Adipocyte (in vitro differentiated cells): ENCODE results near the gene CCNJ.

Experiments used
- DNase-seq: peaks from one replicate; pipeline ENCODE4 v3.0.0-alpha.2; 2015; ENCODE audit warnings: low read depth
- H3K27me3 ChIP-seq: replicated peaks from 2 replicates; pipeline ENCODE4 v1.7.0; 2013; ENCODE audit warnings: mild to moderate bottlenecking, low read length, moderate library complexity; ENCODE audit not compliant: control insufficient read depth, insufficient read depth
- H3K36me3 ChIP-seq: 2 replicates; pipeline ENCODE4 v1.7.0; 2013; ENCODE audit warnings: low read length, mild to moderate bottlenecking, moderate library complexity; ENCODE audit not compliant: control insufficient read depth, insufficient read depth, severe bottlenecking
- H3K4me1 ChIP-seq: 2 replicates; pipeline ENCODE4 v1.7.0; 2013; ENCODE audit warnings: mild to moderate bottlenecking, low read length, moderate library complexity; ENCODE audit not compliant: control insufficient read depth, insufficient read depth
- H3K4me3 ChIP-seq: 2 replicates; pipeline ENCODE4 v1.7.0; 2013; ENCODE audit warnings: mild to moderate bottlenecking, low read length, moderate library complexity
- H3K9ac ChIP-seq: 2 replicates; pipeline ENCODE4 v1.7.0; 2013; ENCODE audit warnings: mild to moderate bottlenecking, low read length, moderate library complexity
- H3K9me3 ChIP-seq: 2 replicates; pipeline ENCODE4 v1.7.0; 2013; ENCODE audit warnings: mild to moderate bottlenecking, low read length, moderate library complexity; ENCODE audit not compliant: control insufficient read depth

CCNJ gene

GRCh38 chr10:96072674-96073073 is 29.3 kb downstream of the CCNJ start:
- DNase-seq, result no peak
- Histone ChIP-seq H3K36me3 (peaks cover 6% of the 10 kb centered on the region), H3K4me3 (no peak overlapping the region), H3K9ac (no peak overlapping the region), H3K4me1 (peaks cover 6% of the 10 kb centered on the region), H3K27me3 (no peaks in the 10 kb centered on the region), H3K9me3 (no peaks in the 10 kb centered on the region)

DNA sequence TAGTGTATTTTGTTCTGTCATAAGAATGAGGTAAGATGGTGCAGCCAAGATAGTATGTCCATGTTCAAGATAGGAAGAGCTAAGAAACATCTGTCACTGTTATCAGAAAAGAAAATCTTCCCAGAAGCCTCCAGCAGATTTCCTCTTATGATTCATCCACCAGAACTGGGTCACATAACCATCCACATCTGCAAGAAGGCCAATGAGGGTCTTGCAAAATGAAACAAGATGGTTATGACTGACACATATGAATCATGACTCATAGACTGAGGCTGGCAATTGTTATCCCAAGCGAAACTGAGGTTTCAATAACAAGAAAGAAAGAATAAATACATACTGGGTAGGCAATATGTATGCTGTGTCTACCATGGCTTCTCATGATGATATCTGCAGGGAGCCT is 30.3 kb downstream of the CCNJ start:
- Histone ChIP-seq H3K9me3 (no peaks in the 10 kb centered on the region), H3K4me3 (no peak overlapping the region), H3K27me3 (no peaks in the 10 kb centered on the region), H3K9ac (no peak overlapping the region), H3K4me1 (peaks cover 6% of the 10 kb centered on the region), H3K36me3 (peaks cover 6% of the 10 kb centered on the region)
- peak; percentile 52 for DNase-seq

GRCh38 chr10:96074776-96075175 is 31.4 kb downstream of the CCNJ start:
- Histone ChIP-seq H3K9me3 (no peaks in the 10 kb centered on the region), H3K27me3 (no peaks in the 10 kb centered on the region), H3K9ac (no peak overlapping the region), H3K36me3 (peaks cover 6% of the 10 kb centered on the region), H3K4me3 (no peak overlapping the region), H3K4me1 (peaks cover 6% of the 10 kb centered on the region)
- DNase-seq, result no peak

GRCh38 chr10:96075977-96076376 is 32.6 kb downstream of the CCNJ start:
- H3K4me1 ChIP-seq, result peaks cover 6% of the 10 kb centered on the region
- H3K36me3 ChIP-seq, result peaks cover 10% of the 10 kb centered on the region
- no peak overlapping the region for H3K4me3 ChIP-seq
- DNase-seq, result no peak
- H3K27me3 ChIP-seq, result no peaks in the 10 kb centered on the region
- H3K9ac ChIP-seq, result no peak overlapping the region
- no peaks in the 10 kb centered on the region for H3K9me3 ChIP-seq

DNA sequence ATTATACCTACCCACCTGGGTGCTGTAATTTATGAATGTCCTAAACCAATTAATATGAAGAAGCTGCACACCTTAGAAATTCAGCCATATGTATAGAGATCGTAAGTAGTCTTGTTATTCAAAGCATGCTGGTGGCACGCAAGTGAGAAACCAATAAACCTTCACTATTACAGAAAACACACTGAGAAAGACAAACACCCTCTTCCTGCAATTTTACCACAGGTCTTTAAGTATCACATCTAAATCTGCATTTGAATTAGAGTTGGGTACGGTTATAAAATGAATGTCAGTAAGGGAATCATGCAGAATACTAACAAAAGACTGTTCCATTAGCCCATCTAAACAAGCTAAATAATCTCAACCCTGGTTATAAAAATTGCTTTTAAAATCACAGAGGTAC is 33.8 kb downstream of the CCNJ start:
- H3K4me1 ChIP-seq, result peaks cover 6% of the 10 kb centered on the region
- H3K27me3 ChIP-seq, result no peaks in the 10 kb centered on the region
- H3K9ac ChIP-seq, result no peak overlapping the region
- H3K4me3 ChIP-seq, result no peak overlapping the region
- no peak for DNase-seq
- H3K36me3 ChIP-seq, result peaks cover 10% of the 10 kb centered on the region
- no peaks in the 10 kb centered on the region for H3K9me3 ChIP-seq

- peaks cover 4% of the 10 kb centered on the region for H3K36me3 ChIP-seq
- H3K9ac ChIP-seq, result no peak overlapping the region
These were observed 38.8 kb downstream of the CCNJ start for GRCh38 chr10:96082153-96082552.

GRCh38 chr10:96082748-96083147 is 39.4 kb downstream of the CCNJ start:
- peaks cover 4% of the 10 kb centered on the region for H3K36me3 ChIP-seq
- H3K9ac ChIP-seq, result no peak overlapping the region
- H3K27me3 ChIP-seq, result no peaks in the 10 kb centered on the region
- no peak overlapping the region for H3K4me3 ChIP-seq
- no peaks in the 10 kb centered on the region for H3K4me1 ChIP-seq
- H3K9me3 ChIP-seq, result no peaks in the 10 kb centered on the region
- no peak for DNase-seq

More at GRCh38 chr10:96082153-96082552, 38.8 kb downstream of the CCNJ start:
- no peaks in the 10 kb centered on the region for H3K27me3 ChIP-seq
- DNase-seq, result no peak
- H3K9me3 ChIP-seq, result no peaks in the 10 kb centered on the region
- H3K4me3 ChIP-seq, result no peak overlapping the region
- H3K4me1 ChIP-seq, result no peaks in the 10 kb centered on the region

GRCh38 chr10:96089116-96089515 is 45.7 kb downstream of the CCNJ start:
- Histone ChIP-seq H3K9me3 (peaks cover 2% of the 10 kb centered on the region), H3K9ac (peak overlapping the region; percentile 96), H3K4me3 (peak overlapping the region; percentile 98), H3K36me3 (no peaks in the 10 kb centered on the region), H3K27me3 (peaks cover 22% of the 10 kb centered on the region), H3K4me1 (peaks cover 4% of the 10 kb centered on the region)
- DNase-seq, result peak; percentile 1

DNA sequence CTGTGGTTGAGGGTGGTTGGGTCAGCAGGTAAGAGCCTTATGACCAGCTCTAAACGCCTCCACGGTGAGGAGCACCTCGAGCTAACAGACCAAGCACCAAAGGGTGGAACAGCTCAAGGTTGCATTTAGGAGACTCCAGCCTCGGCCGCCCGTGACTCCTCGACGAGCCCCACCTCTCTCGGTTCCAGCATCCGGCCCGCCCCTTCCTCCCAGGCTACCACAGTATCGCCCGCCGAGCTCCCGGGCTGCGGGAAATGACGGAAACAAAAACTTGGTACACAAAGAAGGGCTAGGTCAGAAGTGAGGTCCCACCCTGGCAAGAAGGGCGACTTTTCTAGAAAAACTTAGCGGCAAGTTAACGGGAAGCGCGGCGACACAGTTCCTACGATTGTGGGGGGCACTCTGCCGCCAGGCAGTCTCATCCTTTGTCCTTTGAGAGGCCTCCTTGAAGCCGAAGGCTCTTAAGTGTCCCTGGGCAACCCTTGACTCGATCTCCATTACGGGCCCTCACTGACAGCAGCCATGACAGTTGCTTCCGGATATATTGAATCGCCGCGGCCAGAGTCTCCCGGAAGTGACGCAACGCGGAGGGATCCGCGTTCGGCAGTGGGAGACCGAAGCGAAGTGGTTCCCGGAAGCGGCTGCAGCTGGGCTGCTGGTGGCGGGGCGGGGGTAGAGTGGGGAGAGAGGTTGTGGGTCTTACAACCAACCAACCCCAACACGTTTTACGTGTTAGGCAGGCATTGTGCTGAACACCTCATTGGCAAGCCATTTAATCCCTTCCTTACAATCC is 46.5 kb downstream of the CCNJ start:
- peak overlapping the region; percentile 98 for H3K4me3 ChIP-seq
- peak overlapping the region; percentile 96 for H3K9ac ChIP-seq
- H3K4me1 ChIP-seq, result peaks cover 4% of the 10 kb centered on the region
- DNase-seq, result peak; percentile 97
- peaks cover 27% of the 10 kb centered on the region for H3K27me3 ChIP-seq
- H3K36me3 ChIP-seq, result no peaks in the 10 kb centered on the region
- H3K9me3 ChIP-seq, result peaks cover 2% of the 10 kb centered on the region

GRCh38 chr10:96090463-96090800 is 47.0 kb downstream of the CCNJ start:
- Histone ChIP-seq H3K4me3 (peak overlapping the region; percentile 98), H3K9me3 (peaks cover 2% of the 10 kb centered on the region), H3K9ac (peak overlapping the region; percentile 96), H3K27me3 (peaks cover 31% of the 10 kb centered on the region), H3K36me3 (no peaks in the 10 kb centered on the region), H3K4me1 (peaks cover 4% of the 10 kb centered on the region)
- no peak for DNase-seq

- no peaks in the 10 kb centered on the region for H3K36me3 ChIP-seq
- peaks cover 4% of the 10 kb centered on the region for H3K4me1 ChIP-seq
- peaks cover 51% of the 10 kb centered on the region for H3K27me3 ChIP-seq
- H3K9me3 ChIP-seq, result peaks cover 2% of the 10 kb centered on the region
- H3K9ac ChIP-seq, result no peak overlapping the region
- DNase-seq, result no peak
- no peak overlapping the region for H3K4me3 ChIP-seq
These were observed 49.8 kb downstream of the CCNJ start for GRCh38 chr10:96092999-96093767.
